ENCODE measurements around the gene FIG4.

- TF ChIP-seq, protein P1, sequence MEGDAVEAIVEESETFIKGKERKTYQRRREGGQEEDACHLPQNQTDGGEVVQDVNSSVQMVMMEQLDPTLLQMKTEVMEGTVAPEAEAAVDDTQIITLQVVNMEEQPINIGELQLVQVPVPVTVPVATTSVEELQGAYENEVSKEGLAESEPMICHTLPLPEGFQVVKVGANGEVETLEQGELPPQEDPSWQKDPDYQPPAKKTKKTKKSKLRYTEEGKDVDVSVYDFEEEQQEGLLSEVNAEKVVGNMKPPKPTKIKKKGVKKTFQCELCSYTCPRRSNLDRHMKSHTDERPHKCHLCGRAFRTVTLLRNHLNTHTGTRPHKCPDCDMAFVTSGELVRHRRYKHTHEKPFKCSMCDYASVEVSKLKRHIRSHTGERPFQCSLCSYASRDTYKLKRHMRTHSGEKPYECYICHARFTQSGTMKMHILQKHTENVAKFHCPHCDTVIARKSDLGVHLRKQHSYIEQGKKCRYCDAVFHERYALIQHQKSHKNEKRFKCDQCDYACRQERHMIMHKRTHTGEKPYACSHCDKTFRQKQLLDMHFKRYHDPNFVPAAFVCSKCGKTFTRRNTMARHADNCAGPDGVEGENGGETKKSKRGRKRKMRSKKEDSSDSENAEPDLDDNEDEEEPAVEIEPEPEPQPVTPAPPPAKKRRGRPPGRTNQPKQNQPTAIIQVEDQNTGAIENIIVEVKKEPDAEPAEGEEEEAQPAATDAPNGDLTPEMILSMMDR (IDR thresholded peaks at IDR 0.05; ENCODE audit: insufficient read depth, low read length, poor library complexity, severe bottlenecking), result no peak
- TF ChIP-seq EZH2phosphoT487 (conservative IDR thresholded peaks at IDR 0.05; ENCODE audit: low read length), result no peak
Measured at GRCh38 chr6:109853426-109853825, 162.3 kb downstream of the FIG4 start.

Data from SU-DHL-6 (cell line).